GM19239 (cell line): ENCODE results near the gene USP49.
"Not testable (repeated sequence)": the region's sequence is repeated elsewhere in the genome, so short reads cannot be mapped to it uniquely, and the experiment has no call there.

Experiments used
- DNase-seq: peaks from one replicate; pipeline ENCODE4 v3.0.0; 2011; ENCODE audit warnings: low spot score; ENCODE audit not compliant: insufficient read length
- FAIRE-seq: peaks from 2 replicates; lab custom pipeline; 2011; peaks lifted over from hg19 to GRCh38; lab: Jason Lieb, UNC

Gene USP49

GRCh38 chr6:41766043-41766664 is 129.0 kb downstream of the USP49 start:
- not testable (repeated sequence) for DNase-seq, FAIRE-seq

GRCh38 chr6:41763470-41763869 is 131.7 kb downstream of the USP49 start:
- FAIRE-seq (no peak), DNase-seq (no peak)

- FAIRE-seq (no peak), DNase-seq (no peak)
Observed at GRCh38 chr6:41759905-41760579, 135.1 kb downstream of the USP49 start.

- DNase-seq = no peak
- no peak for FAIRE-seq
Observed at GRCh38 chr6:41759106-41759904, 135.9 kb downstream of the USP49 start.

- no peak for DNase-seq
- no peak for FAIRE-seq
Observed at GRCh38 chr6:41758641-41759035, 136.5 kb downstream of the USP49 start.

- no peak for DNase-seq
- no peak for FAIRE-seq
Observed at GRCh38 chr6:41757931-41758640, 137.1 kb downstream of the USP49 start.

GRCh38 chr6:41757271-41757670 is 137.9 kb downstream of the USP49 start:
- FAIRE-seq (no peak), DNase-seq (no peak)

- FAIRE-seq = no peak
Observed at GRCh38 chr6:41756354-41756753, 138.8 kb downstream of the USP49 start.

GRCh38 chr6:41755895-41756294 is 139.3 kb downstream of the USP49 start:
- FAIRE-seq (no peak), DNase-seq (no peak)

More at GRCh38 chr6:41756354-41756753, 138.8 kb downstream of the USP49 start:
- no peak for DNase-seq

- FAIRE-seq (no peak), DNase-seq (no peak)
Observed at GRCh38 chr6:41750374-41750773, 144.8 kb downstream of the USP49 start.

GRCh38 chr6:41748542-41748941 is 146.6 kb downstream of the USP49 start:
- DNase-seq = no peak
- FAIRE-seq = no peak

GRCh38 chr6:41748102-41748477 is 147.1 kb downstream of the USP49 start:
- DNase-seq (no peak), FAIRE-seq (no peak)

GRCh38 chr6:41747256-41748101 is 147.7 kb downstream of the USP49 start, which contains the start of gene PGC:
TSS of gene PGC (minus strand) at chr6:41747397. CDS start at chr6:41747334, 63 bp downstream.
- no peak for FAIRE-seq
- DNase-seq = no peak

- no peak for DNase-seq
- no peak for FAIRE-seq
Observed at GRCh38 chr6:41746107-41746506, 149.1 kb downstream of the USP49 start.

GRCh38 chr6:41744236-41744787 is 150.9 kb downstream of the USP49 start:
- FAIRE-seq (no peak), DNase-seq (no peak)

GRCh38 chr6:41743406-41744235 is 151.6 kb downstream of the USP49 start:
- FAIRE-seq (no peak), DNase-seq (no peak)

- DNase-seq (no peak), FAIRE-seq (no peak)
Observed at GRCh38 chr6:41741625-41742490, 153.3 kb downstream of the USP49 start.
